GM10266 (cell line): ENCODE results near the gene RPS24.
"Not testable (repeated sequence)": the region's sequence is repeated elsewhere in the genome, so short reads cannot be mapped to it uniquely, and the experiment has no call there.

Experiments used
- DNase-seq: peaks from one replicate; pipeline ENCODE4 v3.0.0; 2012; ENCODE audit errors: extremely low spot score
- TF ChIP-seq, protein P1 (sequence below): IDR thresholded peaks from 2 replicates; pipeline ENCODE4 v1.5.1; 2012; ENCODE audit warnings: mild to moderate bottlenecking, low read depth; ENCODE audit not compliant: control insufficient read depth, insufficient read depth; ENCODE audit errors: missing control alignments

RPS24 gene

DNA sequence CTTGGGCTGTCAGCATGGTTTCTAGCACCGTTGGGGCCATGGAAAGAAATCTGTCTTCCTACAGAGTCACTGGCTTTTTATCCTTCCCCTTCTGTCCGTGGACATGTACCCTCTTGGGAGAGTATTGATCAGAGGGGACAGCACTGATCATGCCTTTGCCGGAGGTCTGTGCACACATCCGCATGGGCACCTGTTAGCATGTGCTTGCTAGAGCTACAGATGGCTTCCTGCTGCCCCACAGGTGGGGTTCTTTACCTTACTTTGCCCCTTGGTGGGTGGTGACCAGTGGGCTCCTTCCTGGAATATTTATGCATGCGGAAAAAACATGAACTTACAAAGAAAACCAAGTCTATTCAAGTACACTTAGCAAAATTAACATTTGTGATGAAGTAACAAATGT lies 24.9 kb downstream of the RPS24 start:
- DNase-seq: no peak
- TF ChIP-seq, protein P1, sequence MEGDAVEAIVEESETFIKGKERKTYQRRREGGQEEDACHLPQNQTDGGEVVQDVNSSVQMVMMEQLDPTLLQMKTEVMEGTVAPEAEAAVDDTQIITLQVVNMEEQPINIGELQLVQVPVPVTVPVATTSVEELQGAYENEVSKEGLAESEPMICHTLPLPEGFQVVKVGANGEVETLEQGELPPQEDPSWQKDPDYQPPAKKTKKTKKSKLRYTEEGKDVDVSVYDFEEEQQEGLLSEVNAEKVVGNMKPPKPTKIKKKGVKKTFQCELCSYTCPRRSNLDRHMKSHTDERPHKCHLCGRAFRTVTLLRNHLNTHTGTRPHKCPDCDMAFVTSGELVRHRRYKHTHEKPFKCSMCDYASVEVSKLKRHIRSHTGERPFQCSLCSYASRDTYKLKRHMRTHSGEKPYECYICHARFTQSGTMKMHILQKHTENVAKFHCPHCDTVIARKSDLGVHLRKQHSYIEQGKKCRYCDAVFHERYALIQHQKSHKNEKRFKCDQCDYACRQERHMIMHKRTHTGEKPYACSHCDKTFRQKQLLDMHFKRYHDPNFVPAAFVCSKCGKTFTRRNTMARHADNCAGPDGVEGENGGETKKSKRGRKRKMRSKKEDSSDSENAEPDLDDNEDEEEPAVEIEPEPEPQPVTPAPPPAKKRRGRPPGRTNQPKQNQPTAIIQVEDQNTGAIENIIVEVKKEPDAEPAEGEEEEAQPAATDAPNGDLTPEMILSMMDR: no peak

GRCh38 chr10:78059906-78060702 lies 26.4 kb downstream of the RPS24 start:
- TF ChIP-seq, protein P1: no peak
- no peak for DNase-seq

DNA sequence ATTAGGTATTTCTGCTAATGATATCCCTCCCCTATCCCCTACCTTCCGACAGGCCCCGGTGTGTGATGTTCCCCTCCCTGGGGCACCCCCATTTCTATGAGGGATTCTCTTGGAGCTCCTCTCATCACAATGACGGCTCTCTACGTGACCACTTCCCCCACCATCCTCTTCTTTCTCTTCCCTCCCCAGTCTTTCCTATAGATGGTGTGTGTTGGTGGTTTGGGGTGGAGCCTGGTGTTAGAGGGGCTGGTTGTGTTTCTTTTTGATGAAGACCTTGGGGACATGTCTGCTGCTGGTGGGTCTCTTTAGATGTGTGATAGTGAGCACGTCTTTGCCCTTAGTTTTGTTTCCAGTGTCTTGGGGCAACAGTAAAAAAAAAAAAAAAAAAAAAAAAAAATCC lies 28.6 kb downstream of the RPS24 start:
- DNase-seq: no peak
- TF ChIP-seq, protein P1: no peak

DNA sequence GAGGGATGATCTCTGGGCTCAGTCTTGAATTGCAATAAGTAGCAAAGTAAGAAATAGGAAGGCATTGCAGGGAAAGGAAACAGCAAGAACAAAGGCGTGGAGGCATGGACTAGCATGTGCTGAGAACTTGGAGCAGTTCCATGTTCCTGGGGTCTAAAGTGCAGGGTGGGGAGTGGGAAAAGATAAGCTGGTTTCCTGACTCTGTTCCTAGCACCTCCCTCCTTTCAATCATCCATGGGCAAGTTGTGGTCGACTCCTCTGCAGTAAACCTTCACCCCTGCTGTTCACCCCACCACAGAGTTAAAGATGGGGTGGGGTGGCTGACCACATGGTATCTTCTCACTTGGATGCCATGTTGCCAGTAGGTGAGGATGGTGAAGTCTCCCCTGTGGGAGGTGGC lies 29.6 kb downstream of the RPS24 start:
- TF ChIP-seq, protein P1: no peak
- no peak for DNase-seq

DNA sequence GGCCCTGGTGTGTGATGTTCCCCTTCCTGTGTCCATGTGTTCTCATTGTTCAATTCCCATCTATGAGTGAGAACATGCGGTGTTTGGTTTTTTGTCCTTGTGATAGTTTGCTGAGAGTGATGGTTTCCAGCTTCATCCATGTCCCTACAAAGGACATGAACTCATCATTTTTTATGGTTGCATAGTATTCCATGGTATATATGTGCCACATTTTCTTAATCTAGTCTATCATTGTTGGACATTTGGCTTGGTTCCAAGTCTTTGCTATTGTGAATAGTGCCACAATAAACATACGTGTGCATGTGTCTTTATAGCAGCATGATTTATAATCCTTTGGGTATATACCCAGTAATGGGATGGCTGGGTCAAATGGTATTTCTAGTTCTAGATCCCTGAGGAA lies 31.3 kb downstream of the RPS24 start:
- DNase-seq: not testable (repeated sequence)

- TF ChIP-seq, protein P1: no peak
- DNase-seq: no peak
These were observed 31.9 kb downstream of the RPS24 start for GRCh38 chr10:78065611-78066010.

DNA sequence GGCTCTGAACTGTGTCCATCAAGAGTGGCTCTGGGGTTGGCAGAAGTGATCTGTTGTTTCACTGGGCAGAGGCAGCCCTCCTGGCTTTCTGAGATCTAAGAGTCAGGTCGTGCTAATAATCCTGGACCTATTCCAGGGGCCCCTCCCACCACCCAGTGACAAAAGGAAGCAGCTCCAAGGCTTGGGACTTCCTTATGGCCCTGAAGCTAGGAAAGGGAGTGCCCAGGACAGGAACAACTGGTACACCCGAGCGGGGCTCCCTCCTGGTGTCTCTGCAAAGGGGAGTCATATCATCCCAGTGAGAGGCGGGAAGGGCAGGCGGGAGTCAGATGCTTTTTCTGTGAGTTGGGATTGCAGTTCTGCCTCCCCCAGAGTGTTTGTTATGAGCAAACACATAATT lies 32.3 kb downstream of the RPS24 start:
- no peak for DNase-seq
- TF ChIP-seq, protein P1: no peak
